NCI-H1694 treated with DMSO at 0.1 percent for 48 hours (cell line): ENCODE data around the gene PLA2G2A.

ENCODE experiments used
- DNase-seq: peaks from one replicate; lab custom pipeline; 2025; lab: John Stamatoyannopoulos, UW

The PLA2G2A gene

GRCh38 chr1:19926296-19927129 lies 52.9 kb downstream of the PLA2G2A start:
- DNase-seq, result no peak
